Measurements from ENCODE around the gene ASB16.
A peak's percentile ranks its signal among the peaks of the same experiment; 100 is the strongest.
"Not testable (repeated sequence)": the region's sequence is repeated elsewhere in the genome, so short reads cannot be mapped to it uniquely, and the experiment has no call there.

The ASB16 gene

GRCh38 chr17:44133918-44134476 is 36.5 kb upstream of the ASB16 start:
- in situ Hi-C loops (cut with HindIII; ENCODE audit: low pct_unique_long_range_greater_than_20kb, low sequenced_read_pairs) = no loop called here
- TF ChIP-seq JUND (IDR thresholded peaks at IDR 0.05; ENCODE audit: low read depth) = no peak
- no peak for DNase-seq (ENCODE audit: low read depth in 1 of 2, low spot score in 1 of 2)

- no peak for TF ChIP-seq JUND (IDR thresholded peaks at IDR 0.05; ENCODE audit: low read depth)
- DNase-seq (ENCODE audit: low read depth in 1 of 2, low spot score in 1 of 2) = no peak
- in situ Hi-C loops (cut with HindIII; ENCODE audit: low pct_unique_long_range_greater_than_20kb, low sequenced_read_pairs) = no loop called here
Observed at GRCh38 chr17:44134752-44135568, 35.5 kb upstream of the ASB16 start.

- no peak for TF ChIP-seq JUND (IDR thresholded peaks at IDR 0.05; ENCODE audit: low read depth)
- in situ Hi-C loops (cut with HindIII; ENCODE audit: low pct_unique_long_range_greater_than_20kb, low sequenced_read_pairs) = no loop called here
- peak; percentile 38 to 61 for DNase-seq (ENCODE audit: low read depth in 1 of 2, low spot score in 1 of 2)
Observed at GRCh38 chr17:44137891-44138709, 32.4 kb upstream of the ASB16 start.

- in situ Hi-C loops (cut with HindIII; ENCODE audit: low pct_unique_long_range_greater_than_20kb, low sequenced_read_pairs); DNase-seq (ENCODE audit: low read depth in 1 of 2, low spot score in 1 of 2): not testable (repeated sequence)
Observed at GRCh38 chr17:44143921-44144320, 26.6 kb upstream of the ASB16 start.

- in situ Hi-C loops (cut with HindIII; ENCODE audit: low pct_unique_long_range_greater_than_20kb, low sequenced_read_pairs) = no loop called here
- no peak for DNase-seq (ENCODE audit: low read depth in 1 of 2, low spot score in 1 of 2)
Observed at GRCh38 chr17:44144966-44145739, 25.4 kb upstream of the ASB16 start.

GRCh38 chr17:44146375-44147346 is 23.8 kb upstream of the ASB16 start:
- in situ Hi-C loops (cut with HindIII; ENCODE audit: low pct_unique_long_range_greater_than_20kb, low sequenced_read_pairs) = no loop called here
- no peak for DNase-seq (ENCODE audit: low read depth in 1 of 2, low spot score in 1 of 2)
- TF ChIP-seq JUND (IDR thresholded peaks at IDR 0.05; ENCODE audit: low read depth) = no peak

More at GRCh38 chr17:44144966-44145739, 25.4 kb upstream of the ASB16 start:
- TF ChIP-seq JUND (IDR thresholded peaks at IDR 0.05; ENCODE audit: low read depth) = no peak

- TF ChIP-seq JUND (IDR thresholded peaks at IDR 0.05; ENCODE audit: low read depth) = no peak
- no peak for DNase-seq (ENCODE audit: low read depth in 1 of 2, low spot score in 1 of 2)
- in situ Hi-C loops (cut with HindIII; ENCODE audit: low pct_unique_long_range_greater_than_20kb, low sequenced_read_pairs) = no loop called here
Observed at GRCh38 chr17:44147812-44148211, 22.7 kb upstream of the ASB16 start.

- in situ Hi-C loops (cut with HindIII; ENCODE audit: low pct_unique_long_range_greater_than_20kb, low sequenced_read_pairs); DNase-seq (ENCODE audit: low read depth in 1 of 2, low spot score in 1 of 2): not testable (repeated sequence)
Observed at GRCh38 chr17:44149066-44149465, 21.4 kb upstream of the ASB16 start.

GRCh38 chr17:44149750-44150329 is 20.7 kb upstream of the ASB16 start:
- in situ Hi-C loops (cut with HindIII; ENCODE audit: low pct_unique_long_range_greater_than_20kb, low sequenced_read_pairs) = no loop called here
- no peak for TF ChIP-seq JUND (IDR thresholded peaks at IDR 0.05; ENCODE audit: low read depth)
- DNase-seq (ENCODE audit: low read depth in 1 of 2, low spot score in 1 of 2) = no peak

- in situ Hi-C loops (cut with HindIII; ENCODE audit: low pct_unique_long_range_greater_than_20kb, low sequenced_read_pairs) = no loop called here
- no peak for TF ChIP-seq JUND (IDR thresholded peaks at IDR 0.05; ENCODE audit: low read depth)
- no peak for DNase-seq (ENCODE audit: low read depth in 1 of 2, low spot score in 1 of 2)
Observed at GRCh38 chr17:44152875-44153274, 17.6 kb upstream of the ASB16 start.

- no peak for DNase-seq (ENCODE audit: low read depth in 1 of 2, low spot score in 1 of 2)
- in situ Hi-C loops (cut with HindIII; ENCODE audit: low pct_unique_long_range_greater_than_20kb, low sequenced_read_pairs) = no loop called here
- TF ChIP-seq JUND (IDR thresholded peaks at IDR 0.05; ENCODE audit: low read depth) = no peak
Observed at GRCh38 chr17:44155488-44155887, 15.0 kb upstream of the ASB16 start.

Data from T47D (cell line).